IPS-18c (cell line): Measurements from ENCODE around the gene ARHGAP40.

Experiments
- H3K4me3 ChIP-seq: 2 replicates; pipeline ENCODE4 v1.7.0; 2013; ENCODE audit warnings: low read depth, mild to moderate bottlenecking, low read length, moderate library complexity; ENCODE audit not compliant: insufficient read depth
- H3K9me3 ChIP-seq: one replicate; pipeline ENCODE4 v1.6.1; 2013; ENCODE audit warnings: mild to moderate bottlenecking, low read length, moderate library complexity; ENCODE audit not compliant: control insufficient read depth, insufficient read depth

The ARHGAP40 gene

DNA sequence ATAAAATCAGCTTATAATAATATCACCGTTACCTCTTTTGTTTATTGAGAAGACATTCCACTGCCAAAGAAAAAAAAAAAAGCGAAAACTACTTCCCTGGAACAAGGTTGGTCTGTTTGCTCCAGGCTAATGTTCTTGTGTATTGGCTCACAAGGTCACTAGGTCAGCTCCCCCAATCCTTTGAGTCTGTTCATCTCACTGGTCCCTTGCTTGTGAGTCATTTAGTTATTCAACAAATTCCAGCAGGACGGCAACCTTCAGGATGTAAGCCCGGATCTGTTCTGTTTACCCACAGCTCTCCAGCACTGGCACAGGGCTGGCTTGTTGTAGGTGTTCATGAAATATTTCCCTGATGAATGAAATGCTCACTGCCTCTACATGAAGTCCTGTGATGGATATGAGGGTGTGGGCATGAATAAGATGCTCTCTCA, 3.3 kb downstream of the ARHGAP40 start:
- Histone ChIP-seq H3K9me3 (peaks cover 2% of the 10 kb centered on the region), H3K4me3 (no peak overlapping the region)

DNA sequence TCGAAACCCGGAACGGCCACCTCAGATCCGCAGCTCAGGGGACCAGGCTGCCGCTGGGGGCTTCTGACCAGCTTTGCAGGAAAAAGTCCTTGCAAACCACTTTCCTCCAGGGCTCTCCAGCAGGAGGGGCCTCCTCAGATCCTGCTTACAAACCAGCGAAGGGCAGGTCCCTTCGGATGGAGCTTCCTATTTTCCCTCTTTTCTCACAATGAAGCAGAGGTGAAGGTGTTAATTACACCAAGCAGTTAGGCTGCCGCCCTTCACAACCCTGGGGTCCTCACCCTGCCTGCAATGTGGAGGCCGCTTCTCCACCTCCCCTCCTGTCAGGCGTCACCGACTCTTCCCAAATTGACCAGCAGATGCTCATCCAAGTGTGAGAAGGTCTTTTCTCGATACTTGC, 5.7 kb downstream of the ARHGAP40 start:
- peaks cover 2% of the 10 kb centered on the region for H3K9me3 ChIP-seq
- no peak overlapping the region for H3K4me3 ChIP-seq

DNA sequence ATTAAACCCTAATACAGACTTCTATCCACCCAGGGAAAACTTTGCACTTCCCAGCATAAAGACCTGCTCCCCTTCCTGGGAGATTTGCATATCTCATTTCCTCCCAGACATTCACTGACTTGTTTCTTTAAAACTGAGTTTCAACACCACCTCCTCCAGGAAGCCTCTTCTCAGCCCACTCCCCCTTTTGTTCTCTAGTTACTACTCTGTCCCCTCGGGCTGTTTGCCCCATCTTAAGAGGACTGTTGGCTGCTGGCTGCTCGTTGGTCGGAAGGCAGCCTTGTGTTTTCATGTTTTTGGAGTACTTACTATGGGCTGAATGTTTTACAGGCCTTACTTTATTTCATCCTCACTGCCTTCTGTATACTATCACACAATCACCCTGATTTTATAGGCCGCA, 6.6 kb downstream of the ARHGAP40 start:
- Histone ChIP-seq H3K4me3 (no peak overlapping the region), H3K9me3 (peaks cover 2% of the 10 kb centered on the region)

DNA sequence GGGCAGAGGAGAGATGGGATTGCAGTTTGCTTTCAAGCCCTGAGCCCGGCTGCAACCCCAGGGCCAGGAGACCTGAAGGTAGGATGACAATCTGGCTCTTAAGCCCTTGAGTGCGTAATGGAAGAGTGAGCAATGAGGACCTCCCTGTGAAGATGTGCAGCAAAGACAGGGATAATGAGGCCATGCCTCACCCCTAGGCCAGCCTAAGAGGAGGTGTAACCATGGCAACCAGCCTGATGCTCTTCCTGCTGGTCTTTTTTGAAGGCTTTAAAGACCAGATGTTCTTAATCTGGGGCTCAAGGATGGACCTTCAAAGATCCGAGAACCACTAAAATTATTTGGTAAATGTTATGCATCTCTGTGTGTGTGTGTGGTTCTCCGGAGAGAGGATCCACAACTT, 8.2 kb downstream of the ARHGAP40 start:
- Histone ChIP-seq H3K9me3 (peaks cover 2% of the 10 kb centered on the region), H3K4me3 (no peak overlapping the region)

- Histone ChIP-seq H3K4me3 (no peak overlapping the region), H3K9me3 (peaks cover 2% of the 10 kb centered on the region)
Measured at GRCh38 chr20:38610521-38610920, 8.9 kb downstream of the ARHGAP40 start.

GRCh38 chr20:38612751-38613515, 11.3 kb downstream of the ARHGAP40 start:
- Histone ChIP-seq H3K4me3 (no peak overlapping the region), H3K9me3 (peaks cover 2% of the 10 kb centered on the region)

DNA sequence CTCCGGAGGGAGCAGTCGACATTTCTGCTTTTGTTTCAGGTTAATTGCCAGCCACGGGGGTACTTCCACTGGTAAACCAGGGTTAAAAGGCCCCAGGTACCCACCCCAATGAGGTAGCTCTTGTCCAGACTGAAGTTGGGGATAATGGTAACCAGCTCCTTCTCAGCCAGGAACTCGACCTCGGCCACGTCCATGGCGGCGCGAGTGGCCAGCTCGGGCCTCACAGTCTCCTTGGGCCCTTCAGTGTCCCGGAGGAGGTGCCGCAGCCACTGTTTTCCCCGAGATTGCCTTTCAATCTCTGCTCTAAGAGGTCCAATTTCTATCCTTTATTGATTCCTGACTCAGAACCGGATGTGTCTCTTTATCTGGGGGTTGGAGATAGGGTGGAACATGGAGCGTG, 13.7 kb downstream of the ARHGAP40 start:
- H3K4me3 ChIP-seq: no peak overlapping the region
- H3K9me3 ChIP-seq: no peaks in the 10 kb centered on the region

DNA sequence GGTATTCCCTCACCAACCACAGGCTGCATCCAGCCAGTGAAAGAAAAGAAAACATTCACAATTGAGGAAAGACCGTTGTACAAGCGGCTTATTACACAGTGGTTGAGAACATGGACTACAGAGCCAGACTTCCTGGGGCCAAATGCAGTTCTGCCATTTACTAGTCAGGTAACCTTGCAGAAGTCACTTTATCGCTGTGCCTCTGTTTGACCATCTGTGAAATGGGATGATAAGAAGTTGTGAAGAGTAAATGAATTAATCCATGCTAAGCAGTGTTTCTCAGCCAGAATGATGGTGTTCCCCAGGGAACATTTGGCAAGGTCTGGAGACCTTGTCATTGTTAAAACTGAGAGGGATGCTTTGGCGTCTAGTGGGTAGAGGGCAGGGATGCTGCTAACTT, 14.8 kb downstream of the ARHGAP40 start:
- H3K4me3 ChIP-seq: no peak overlapping the region
- H3K9me3 ChIP-seq: no peaks in the 10 kb centered on the region

- Histone ChIP-seq H3K4me3 (no peak overlapping the region), H3K9me3 (no peaks in the 10 kb centered on the region)
Measured at GRCh38 chr20:38617011-38617829, 15.6 kb downstream of the ARHGAP40 start.

DNA sequence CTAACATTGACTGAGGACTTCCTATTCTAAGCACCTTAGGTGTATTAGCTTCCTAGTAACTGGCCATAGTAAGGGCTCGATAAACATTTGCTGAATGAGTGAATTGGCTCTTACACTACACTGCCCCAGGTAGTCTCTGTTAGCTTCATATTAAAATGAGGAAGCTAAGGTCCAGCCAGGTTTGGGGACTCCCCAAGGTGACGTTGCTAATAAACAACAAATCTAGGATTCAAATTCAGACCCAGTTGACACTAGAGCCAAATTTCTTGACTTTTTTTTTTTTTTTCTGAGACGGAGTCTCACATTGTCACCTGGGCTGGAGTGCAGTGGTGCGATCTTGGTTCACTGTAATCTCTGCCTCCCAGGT, 16.2 kb downstream of the ARHGAP40 start:
- H3K9me3 ChIP-seq: no peaks in the 10 kb centered on the region
- no peak overlapping the region for H3K4me3 ChIP-seq

- H3K4me3 ChIP-seq: no peak overlapping the region
- H3K9me3 ChIP-seq: no peaks in the 10 kb centered on the region
Measured at GRCh38 chr20:38620441-38620840, 18.8 kb downstream of the ARHGAP40 start.

- H3K9me3 ChIP-seq: no peaks in the 10 kb centered on the region
- H3K4me3 ChIP-seq: no peak overlapping the region
Measured at GRCh38 chr20:38623061-38623460, 21.5 kb downstream of the ARHGAP40 start.

DNA sequence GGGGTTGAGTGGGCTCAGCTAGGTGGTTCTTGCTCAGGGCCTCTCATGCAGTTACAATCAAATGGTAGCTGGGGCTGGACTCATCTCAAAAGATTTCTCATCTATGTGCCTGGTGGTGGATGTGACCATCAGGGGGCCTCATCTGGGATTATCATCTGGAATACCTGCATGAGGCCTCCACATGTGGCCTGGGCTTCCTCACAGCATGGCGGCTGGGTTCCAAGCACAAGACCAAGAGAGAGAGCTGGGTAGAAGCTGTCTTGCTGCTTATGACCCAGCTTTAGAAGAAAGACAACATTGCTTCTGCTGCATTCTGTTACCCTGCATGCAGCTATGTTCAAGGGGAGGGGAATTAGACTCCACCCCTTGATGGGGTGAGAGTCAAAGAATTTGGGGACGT, 22.5 kb downstream of the ARHGAP40 start:
- Histone ChIP-seq H3K4me3 (no peak overlapping the region), H3K9me3 (no peaks in the 10 kb centered on the region)

DNA sequence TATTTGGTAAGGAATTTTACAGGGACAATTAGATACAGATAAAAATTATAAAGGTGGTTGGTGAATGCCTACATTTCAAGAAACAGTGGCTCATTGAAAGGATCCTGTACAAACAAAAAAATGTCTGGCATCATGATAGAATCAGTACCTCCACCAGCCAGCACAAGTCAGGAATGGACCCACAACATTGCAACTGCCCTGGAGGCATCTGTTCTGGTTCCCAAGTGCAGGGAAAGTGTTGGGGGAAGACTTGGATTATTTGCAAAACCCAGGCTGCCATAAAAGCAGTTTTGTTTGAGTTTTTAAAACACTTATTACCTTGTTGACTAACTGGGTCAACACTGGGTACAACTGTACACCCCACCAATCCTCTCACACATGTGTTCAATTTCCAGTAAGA, 24.3 kb downstream of the ARHGAP40 start:
- Histone ChIP-seq H3K9me3 (no peaks in the 10 kb centered on the region), H3K4me3 (no peak overlapping the region)

DNA sequence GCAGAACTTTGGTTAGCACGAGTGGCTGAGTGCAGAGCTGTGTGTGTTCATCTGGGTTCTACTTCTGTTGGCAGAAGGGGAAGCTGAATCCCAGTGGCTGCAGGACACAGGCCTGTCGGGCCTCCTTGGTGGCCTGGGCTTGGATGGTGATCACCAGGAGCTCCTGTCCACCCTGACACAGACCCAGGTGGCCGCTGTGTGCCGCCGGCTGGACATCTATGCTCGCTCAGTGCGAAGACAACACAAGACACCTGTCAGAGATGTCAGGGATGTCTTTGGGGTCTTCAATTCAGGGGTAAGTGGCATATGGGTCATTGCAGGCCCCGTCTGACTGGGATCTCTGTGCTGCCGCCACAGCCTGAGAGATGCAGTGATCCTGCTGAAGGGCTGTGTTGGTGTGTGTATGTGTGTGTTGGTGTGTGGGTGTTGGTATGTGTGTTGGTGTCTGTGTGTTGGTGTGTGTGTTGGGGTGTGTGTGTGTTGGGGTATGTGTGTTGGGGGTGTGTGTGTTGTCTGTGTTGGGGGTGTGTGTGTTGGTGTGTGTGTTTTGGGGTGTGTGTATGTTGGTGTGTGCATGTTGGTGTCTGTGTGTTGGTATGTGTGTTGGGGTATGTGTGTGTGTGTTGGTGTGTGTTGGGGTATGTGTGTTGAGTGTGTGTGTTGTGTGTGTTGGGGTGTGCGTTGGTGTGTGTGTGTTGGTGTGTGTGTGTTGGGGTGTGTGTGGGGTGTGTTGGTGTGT, 25.5 kb downstream of the ARHGAP40 start:
- Histone ChIP-seq H3K9me3 (no peaks in the 10 kb centered on the region), H3K4me3 (no peak overlapping the region)

- no peaks in the 10 kb centered on the region for H3K9me3 ChIP-seq
Measured at GRCh38 chr20:38628580-38629470, 27.2 kb downstream of the ARHGAP40 start.

DNA sequence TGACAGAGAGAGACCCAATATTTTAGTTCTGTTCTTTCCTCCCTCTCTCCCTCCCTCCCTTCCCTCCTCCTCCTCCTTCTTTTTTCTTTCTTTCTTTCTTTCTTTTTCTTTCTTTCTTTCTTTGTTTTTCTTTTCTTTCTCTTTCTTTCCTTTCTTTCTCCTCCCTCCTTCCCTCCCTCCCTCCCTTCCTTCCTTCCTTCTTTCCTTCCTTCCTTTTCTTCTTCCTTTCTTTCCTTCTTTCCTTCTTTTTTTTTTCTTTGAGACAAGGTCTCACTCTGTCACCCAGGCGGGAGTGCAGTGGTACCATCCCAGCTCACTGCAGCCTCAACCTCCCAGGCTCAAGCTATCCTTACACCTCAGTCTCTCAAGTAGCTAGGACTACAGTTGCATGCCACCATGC, 28.4 kb downstream of the ARHGAP40 start:
- no peak overlapping the region for H3K4me3 ChIP-seq

More at GRCh38 chr20:38628580-38629470, 27.2 kb downstream of the ARHGAP40 start:
- H3K4me3 ChIP-seq: no peak overlapping the region

More for the DNA sequence above, 28.4 kb downstream of the ARHGAP40 start:
- H3K9me3 ChIP-seq: no peaks in the 10 kb centered on the region
